Caco-2 (cell line): ENCODE data around the gene DRD2. TPM values are rescaled to one million over a fixed set of nuclear protein-coding genes. Genes with fewer than 3 reads are reported as not detected.

Source experiments
- BruUV-seq: library from RNA; stranded (reverse); fragments of 400-500 nt; replicated peaks from 2 replicates; lab custom pipeline; 2021; lab: Mats Ljungman, UMichigan
- CTCF ChIA-PET: fragments of 300-600 bp; sonication (Branson Sonifier 250); formaldehyde crosslinking; loops from one replicate; lab custom pipeline; 2022; ENCODE audit warnings: antibody characterized with exemption; lab: Charles Lee
- POLR2A ChIA-PET: fragments of 300-600 bp; sonication (Branson Sonifier 250); formaldehyde crosslinking; loops from one replicate; lab custom pipeline; 2022; ENCODE audit warnings: antibody characterized with exemption; lab: Charles Lee
- DNase-seq, 2 experiments: peaks; one replicate each; pipeline versions ENCODE4 v3.0.0 to v3.0.0-alpha.2; 2020 to 2022
- H3K27me3 ChIP-seq: replicated peaks from 2 replicates; pipeline ENCODE4 v1.6.0; 2011; ENCODE audit warnings: low read length; ENCODE audit not compliant: control insufficient read depth, insufficient read depth
- H3K36me3 ChIP-seq: 2 replicates; pipeline ENCODE4 v1.5.1; 2011; ENCODE audit warnings: low read length; ENCODE audit not compliant: control insufficient read depth, insufficient read depth
- H3K4me1 ChIP-seq: fragments of 250-450 bp; sonication (Bioruptor Pico); 2 replicates; pipeline ENCODE4 v1.5.1; 2020; ENCODE audit warnings: mild to moderate bottlenecking
- H3K4me3 ChIP-seq: 2 replicates; pipeline ENCODE4 v1.5.1; 2011; ENCODE audit warnings: low read depth, mild to moderate bottlenecking, control low read depth, low read length
- H3K9me3 ChIP-seq: fragments of 250-450 bp; sonication (Bioruptor Pico); 2 replicates; pipeline ENCODE4 v1.5.1; 2020; ENCODE audit warnings: mild to moderate bottlenecking, moderate library complexity
- H3K27ac Mint-ChIP-seq: one replicate; pipeline ENCODE4 v1.8.0; 2022; ENCODE audit warnings: mixed read lengths; ENCODE audit not compliant: unreplicated experiment
- H3K27me3 Mint-ChIP-seq: one replicate; pipeline ENCODE4 v1.8.0; 2022; ENCODE audit warnings: mixed read lengths; ENCODE audit not compliant: insufficient read depth, unreplicated experiment
- H3K36me3 Mint-ChIP-seq: one replicate; pipeline ENCODE4 v1.8.0; 2022; ENCODE audit warnings: mild to moderate bottlenecking, mixed read lengths; ENCODE audit not compliant: insufficient read depth, unreplicated experiment
- H3K4me1 Mint-ChIP-seq: one replicate; pipeline ENCODE4 v1.8.0; 2022; ENCODE audit warnings: low read depth, mixed read lengths; ENCODE audit not compliant: unreplicated experiment
- H3K4me3 Mint-ChIP-seq: one replicate; pipeline ENCODE4 v1.8.0; 2022; ENCODE audit warnings: mild to moderate bottlenecking, moderate library complexity, mixed read lengths; ENCODE audit not compliant: unreplicated experiment
- H3K9me3 Mint-ChIP-seq: one replicate; pipeline ENCODE4 v1.8.0; 2022; ENCODE audit warnings: mixed read lengths; ENCODE audit not compliant: unreplicated experiment
- intact Hi-C: fragments of 100-400 bp; cut with micrococcal nuclease; formaldehyde crosslinking; loops from one replicate; pipeline ENCODE4 v1.10.0; 2022; ENCODE audit not compliant: unreplicated experiment
- total RNA-seq: library from RNA; stranded (reverse); gene quantifications from 2 replicates; pipeline ENCODE4 v1.2.3, GENCODE V29; 2022
- TF ChIP-seq, protein P1 (sequence below), 2 experiments: fragments of 200-600 bp in 1 of 2; IDR thresholded peaks; 1 replicate in 1 of 2; 2 replicates in 1 of 2; pipeline versions ENCODE4 v1.5.1 to v1.8.0; 2011 to 2022; ENCODE audit warnings: antibody characterized with exemption in 1 of 2, control low read depth in 1 of 2, inconsistent platforms in 1 of 2, low read depth in 1 of 2, low read length in 1 of 2, mild to moderate bottlenecking in 1 of 2, moderate library complexity in 1 of 2; ENCODE audit not compliant: insufficient read depth in 1 of 2, severe bottlenecking in 1 of 2, unreplicated experiment in 1 of 2

Gene DRD2
- total RNA-seq, 1 experiment from 2014 or later: 13.9 TPM

DNA sequence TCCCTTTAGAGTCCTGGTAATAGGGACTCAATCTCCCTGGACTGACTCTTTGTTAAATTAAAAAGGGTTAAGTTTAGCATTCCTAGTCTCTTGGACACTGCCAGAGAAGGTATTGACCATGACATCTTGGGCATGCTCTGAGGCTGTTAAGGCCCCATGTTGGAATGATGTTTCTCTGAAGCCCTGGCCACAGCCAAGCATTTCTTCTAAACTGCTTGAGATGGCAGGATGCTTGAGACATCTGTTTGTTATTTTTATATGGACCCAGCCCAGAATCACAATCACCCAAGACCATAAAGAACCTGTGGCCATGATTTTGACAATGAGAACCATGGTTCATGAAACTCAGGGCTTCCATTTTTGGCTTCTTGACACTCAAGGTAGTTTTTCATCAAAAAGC is 93.1 kb downstream of the DRD2 start:
- no peak overlapping the region for H3K4me3 Mint-ChIP-seq
- no peak overlapping the region for H3K27ac Mint-ChIP-seq
- no peaks in the 10 kb centered on the region for H3K36me3 Mint-ChIP-seq
- H3K27me3 Mint-ChIP-seq: no peaks in the 10 kb centered on the region
- ChIA-PET POLR2A (no interaction called here), CTCF (no interaction called here)
- Histone ChIP-seq H3K4me1 (peaks cover 15% of the 10 kb centered on the region), H3K27me3 (no peaks in the 10 kb centered on the region), H3K4me3 (no peak overlapping the region), H3K36me3 (no peaks in the 10 kb centered on the region), H3K9me3 (no peaks in the 10 kb centered on the region)
- TF ChIP-seq, protein P1, sequence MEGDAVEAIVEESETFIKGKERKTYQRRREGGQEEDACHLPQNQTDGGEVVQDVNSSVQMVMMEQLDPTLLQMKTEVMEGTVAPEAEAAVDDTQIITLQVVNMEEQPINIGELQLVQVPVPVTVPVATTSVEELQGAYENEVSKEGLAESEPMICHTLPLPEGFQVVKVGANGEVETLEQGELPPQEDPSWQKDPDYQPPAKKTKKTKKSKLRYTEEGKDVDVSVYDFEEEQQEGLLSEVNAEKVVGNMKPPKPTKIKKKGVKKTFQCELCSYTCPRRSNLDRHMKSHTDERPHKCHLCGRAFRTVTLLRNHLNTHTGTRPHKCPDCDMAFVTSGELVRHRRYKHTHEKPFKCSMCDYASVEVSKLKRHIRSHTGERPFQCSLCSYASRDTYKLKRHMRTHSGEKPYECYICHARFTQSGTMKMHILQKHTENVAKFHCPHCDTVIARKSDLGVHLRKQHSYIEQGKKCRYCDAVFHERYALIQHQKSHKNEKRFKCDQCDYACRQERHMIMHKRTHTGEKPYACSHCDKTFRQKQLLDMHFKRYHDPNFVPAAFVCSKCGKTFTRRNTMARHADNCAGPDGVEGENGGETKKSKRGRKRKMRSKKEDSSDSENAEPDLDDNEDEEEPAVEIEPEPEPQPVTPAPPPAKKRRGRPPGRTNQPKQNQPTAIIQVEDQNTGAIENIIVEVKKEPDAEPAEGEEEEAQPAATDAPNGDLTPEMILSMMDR (IDR thresholded peaks at IDR 0.05; ENCODE audit: insufficient read depth in 1 of 2, low read depth in 1 of 2, low read length in 1 of 2, severe bottlenecking in 1 of 2, unreplicated experiment in 1 of 2): no peak
- no TSS peak for BruUV-seq
- no peak for DNase-seq
- H3K4me1 Mint-ChIP-seq: no peaks in the 10 kb centered on the region
- intact Hi-C loops: no loop called here
- H3K9me3 Mint-ChIP-seq: no peaks in the 10 kb centered on the region

DNA sequence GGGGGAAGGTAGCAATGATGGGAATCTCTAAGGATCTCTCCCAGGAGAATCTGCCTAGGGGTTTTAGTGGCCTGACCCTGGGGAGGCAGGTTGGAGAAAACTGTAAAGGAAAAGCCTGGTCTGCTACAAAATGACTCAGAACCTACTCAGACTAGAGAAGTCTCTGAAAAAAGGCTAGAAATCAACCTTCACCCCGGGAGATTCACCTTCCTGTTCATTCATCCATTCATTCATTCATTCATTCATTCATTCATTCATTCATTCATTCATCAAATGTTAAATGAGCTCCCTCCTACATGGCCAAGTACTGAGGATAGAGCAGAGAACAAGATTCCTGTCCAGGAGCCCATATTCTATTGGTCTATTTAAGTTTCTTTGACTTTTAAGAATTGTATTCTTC is 96.5 kb downstream of the DRD2 start:
- no peak overlapping the region for H3K4me3 Mint-ChIP-seq
- Histone ChIP-seq H3K4me1 (no peaks in the 10 kb centered on the region), H3K27me3 (no peaks in the 10 kb centered on the region), H3K4me3 (no peak overlapping the region), H3K36me3 (no peaks in the 10 kb centered on the region), H3K9me3 (no peaks in the 10 kb centered on the region)
- H3K27me3 Mint-ChIP-seq: no peaks in the 10 kb centered on the region
- intact Hi-C loops: no loop called here
- no TSS peak for BruUV-seq
- ChIA-PET POLR2A (no interaction called here), CTCF (no interaction called here)
- no peaks in the 10 kb centered on the region for H3K4me1 Mint-ChIP-seq
- H3K36me3 Mint-ChIP-seq: no peaks in the 10 kb centered on the region
- no peaks in the 10 kb centered on the region for H3K9me3 Mint-ChIP-seq
- H3K27ac Mint-ChIP-seq: no peak overlapping the region
- DNase-seq: no peak
- TF ChIP-seq, protein P1 (IDR thresholded peaks at IDR 0.05; ENCODE audit: insufficient read depth in 1 of 2, low read depth in 1 of 2, low read length in 1 of 2, severe bottlenecking in 1 of 2, unreplicated experiment in 1 of 2): no peak

DNA sequence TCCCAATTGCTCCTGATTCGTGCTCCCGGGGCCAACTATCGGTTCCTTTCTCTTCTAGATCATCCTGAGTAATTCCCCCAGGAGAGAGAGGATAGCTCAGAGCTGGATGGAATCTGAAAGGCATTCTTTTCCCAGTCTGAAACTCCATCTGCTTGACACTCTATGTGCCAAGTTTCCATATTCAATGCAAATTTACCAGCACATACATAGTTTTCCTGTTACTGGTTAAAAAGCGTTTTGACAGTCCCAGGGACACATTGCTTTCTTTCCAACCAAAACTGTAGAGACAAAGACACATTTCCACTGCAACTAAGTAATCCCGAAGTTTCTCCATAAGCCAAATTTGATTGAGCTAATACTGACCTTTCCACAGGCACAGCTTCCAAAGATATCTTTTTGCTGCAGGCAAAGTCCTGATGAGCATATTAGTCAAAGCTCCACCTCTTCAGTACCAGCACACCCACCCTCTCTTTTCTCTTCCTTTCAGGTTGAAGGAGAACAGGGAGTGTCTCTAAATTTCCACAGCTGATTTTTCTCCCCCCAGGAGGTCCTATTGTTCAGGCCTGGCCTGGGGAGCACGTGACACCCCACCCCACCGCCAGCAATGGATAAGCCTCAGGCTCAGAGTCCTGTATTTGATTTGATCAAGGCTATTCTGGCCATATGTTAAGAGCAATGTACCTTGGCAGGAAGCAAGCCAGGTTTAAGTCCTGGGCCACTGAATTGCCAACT is 97.4 kb downstream of the DRD2 start:
- no peak overlapping the region for H3K4me3 ChIP-seq

More for the DNA sequence above, 97.4 kb downstream of the DRD2 start:
- Histone ChIP-seq H3K9me3 (no peaks in the 10 kb centered on the region), H3K4me1 (no peaks in the 10 kb centered on the region), H3K36me3 (no peaks in the 10 kb centered on the region), H3K27me3 (no peaks in the 10 kb centered on the region)
- ChIA-PET CTCF (no interaction called here), POLR2A (no interaction called here)
- Mint-ChIP-seq H3K4me3 (no peak overlapping the region), H3K36me3 (no peaks in the 10 kb centered on the region), H3K27me3 (no peaks in the 10 kb centered on the region), H3K4me1 (no peaks in the 10 kb centered on the region), H3K9me3 (no peaks in the 10 kb centered on the region), H3K27ac (no peak overlapping the region)
- intact Hi-C loops: no loop called here
- no peak for DNase-seq
- TF ChIP-seq, protein P1 (IDR thresholded peaks at IDR 0.05; ENCODE audit: insufficient read depth in 1 of 2, low read depth in 1 of 2, low read length in 1 of 2, severe bottlenecking in 1 of 2, unreplicated experiment in 1 of 2): no peak
- no TSS peak for BruUV-seq
